ENCODE measurements around the gene PPEF2.
"Not testable (repeated sequence)": the region's sequence is repeated elsewhere in the genome, so short reads cannot be mapped to it uniquely, and the experiment has no call there.

PPEF2 gene, protein sequence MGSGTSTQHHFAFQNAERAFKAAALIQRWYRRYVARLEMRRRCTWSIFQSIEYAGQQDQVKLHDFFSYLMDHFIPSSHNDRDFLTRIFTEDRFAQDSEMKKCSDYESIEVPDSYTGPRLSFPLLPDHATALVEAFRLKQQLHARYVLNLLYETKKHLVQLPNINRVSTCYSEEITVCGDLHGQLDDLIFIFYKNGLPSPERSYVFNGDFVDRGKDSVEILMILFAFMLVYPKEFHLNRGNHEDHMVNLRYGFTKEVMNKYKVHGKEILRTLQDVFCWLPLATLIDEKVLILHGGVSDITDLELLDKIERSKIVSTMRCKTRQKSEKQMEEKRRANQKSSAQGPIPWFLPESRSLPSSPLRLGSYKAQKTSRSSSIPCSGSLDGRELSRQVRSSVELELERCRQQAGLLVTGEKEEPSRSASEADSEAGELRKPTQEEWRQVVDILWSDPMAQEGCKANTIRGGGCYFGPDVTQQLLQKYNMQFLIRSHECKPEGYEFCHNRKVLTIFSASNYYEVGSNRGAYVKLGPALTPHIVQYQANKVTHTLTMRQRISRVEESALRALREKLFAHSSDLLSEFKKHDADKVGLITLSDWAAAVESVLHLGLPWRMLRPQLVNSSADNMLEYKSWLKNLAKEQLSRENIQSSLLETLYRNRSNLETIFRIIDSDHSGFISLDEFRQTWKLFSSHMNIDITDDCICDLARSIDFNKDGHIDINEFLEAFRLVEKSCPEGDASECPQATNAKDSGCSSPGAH
- 0.41 to 1.2 reads per million in 2 donors for total RNA-seq

DNA sequence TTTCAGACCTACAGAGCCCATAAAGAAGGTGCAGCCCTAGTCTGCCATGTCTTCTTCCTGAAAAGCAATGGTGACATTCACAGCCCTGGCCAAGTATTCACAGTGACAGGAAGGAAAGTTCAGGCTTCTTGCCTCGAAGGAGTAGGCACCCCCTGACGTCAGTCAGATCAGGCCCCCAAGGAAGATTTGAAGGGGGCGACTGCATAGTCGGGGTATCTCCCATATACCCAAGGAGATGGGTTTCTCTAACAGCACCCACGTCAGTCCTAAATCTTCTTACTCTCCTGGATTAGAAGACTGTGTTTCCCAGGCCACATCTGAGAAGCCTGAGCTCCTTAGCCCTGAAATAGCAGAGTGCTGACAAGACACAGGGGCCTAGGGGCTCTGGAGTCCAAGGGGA, at the start of gene PPEF2:
Gene PPEF2 (minus strand): TSS at position 101 of the 400 bp plus-strand sequence. CDS start 6,127 bp downstream, outside the sequence.
- DNase-seq, result no peak

DNA sequence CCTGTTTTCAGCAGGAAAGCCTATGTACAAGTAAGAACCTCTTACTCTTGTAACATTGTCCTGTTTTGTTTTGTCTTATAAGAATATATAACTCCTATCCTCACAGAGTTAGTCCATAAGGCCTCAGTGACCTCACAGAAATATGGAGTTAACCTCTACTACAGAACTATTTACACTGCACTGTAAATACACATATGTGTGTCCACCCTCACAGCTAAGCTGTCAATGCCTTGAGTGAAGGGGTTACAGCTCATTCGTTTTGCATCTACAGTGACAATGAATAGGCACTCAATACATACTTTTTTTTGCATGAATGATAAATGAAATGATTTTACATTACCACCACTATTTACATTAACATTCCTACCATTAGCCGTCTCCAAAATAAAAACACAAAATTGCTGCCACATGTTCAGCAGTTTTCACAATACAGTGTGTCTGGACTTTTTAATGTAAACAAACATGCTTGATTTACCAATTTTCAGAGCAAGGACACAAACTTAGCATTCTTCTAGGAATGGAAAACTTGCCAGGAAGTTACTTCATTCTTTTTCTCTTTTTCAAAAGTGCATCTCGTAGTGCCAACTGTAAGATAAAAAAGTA, 48.1 kb upstream of the PPEF2 start:
- DNase-seq, result no peak

DNA sequence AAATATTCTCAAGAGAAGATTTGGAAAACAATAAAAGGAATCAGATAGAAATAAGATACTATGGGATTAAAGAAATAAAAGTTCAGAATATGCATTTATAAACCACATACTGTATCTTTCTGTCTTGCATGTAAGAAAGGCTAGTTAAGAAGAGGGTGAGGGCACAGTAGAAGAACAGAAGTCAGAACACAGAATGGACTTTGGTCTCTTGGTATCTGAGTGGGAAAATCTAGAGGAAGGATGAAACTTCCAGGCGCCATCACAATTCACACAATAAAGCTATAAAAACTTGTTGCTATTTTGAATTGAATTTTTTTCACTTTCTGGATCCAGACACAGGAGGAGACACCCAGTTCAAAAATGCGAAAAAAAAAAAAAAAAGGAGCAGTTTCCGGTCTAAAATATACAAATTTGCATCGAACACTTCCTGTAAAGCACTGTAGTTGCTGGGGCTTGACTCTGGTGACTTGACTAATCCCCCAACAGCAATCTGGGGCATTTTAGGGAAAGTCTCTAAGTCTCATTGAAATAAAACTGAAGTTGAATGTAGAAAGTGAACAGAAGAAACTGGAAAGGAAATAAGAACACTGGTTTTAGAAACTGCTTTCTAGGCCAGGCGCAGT, 46.7 kb upstream of the PPEF2 start:
- no peak for DNase-seq

DNA sequence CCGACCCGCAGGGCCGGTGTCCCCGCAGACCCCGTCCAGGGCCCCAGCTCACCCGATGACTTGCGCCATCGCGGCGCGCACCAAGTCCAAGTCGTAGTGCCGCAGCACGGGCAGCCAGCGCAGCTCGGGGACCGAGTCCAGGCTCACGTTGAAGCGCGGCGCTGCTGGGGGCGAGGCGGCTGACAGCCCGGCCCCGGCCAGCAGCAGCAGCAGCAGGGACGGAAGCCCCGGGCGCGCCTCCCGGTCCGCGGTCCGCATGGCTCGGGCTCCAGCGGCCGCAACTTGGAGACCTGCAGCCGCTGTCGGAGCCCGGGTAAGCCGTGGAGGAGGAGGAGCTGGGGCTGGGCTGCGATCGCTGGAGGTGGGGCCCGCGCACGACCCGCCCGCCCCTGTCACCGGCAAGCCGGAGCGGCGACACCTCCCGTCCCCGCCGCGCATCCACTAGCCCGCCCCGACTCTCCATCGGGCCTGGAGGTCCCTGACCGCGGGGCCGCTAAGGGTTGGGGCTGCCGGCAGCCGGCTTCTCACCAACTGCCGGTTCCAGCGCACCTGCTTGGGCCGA, 38.5 kb upstream of the PPEF2 start, which contains the start of gene NAAA:
Gene NAAA (minus strand): TSS at position 322 of the 562 bp plus-strand sequence. CDS start 64 bp downstream, at position 258.
- peak; percentile 70 for DNase-seq

DNA sequence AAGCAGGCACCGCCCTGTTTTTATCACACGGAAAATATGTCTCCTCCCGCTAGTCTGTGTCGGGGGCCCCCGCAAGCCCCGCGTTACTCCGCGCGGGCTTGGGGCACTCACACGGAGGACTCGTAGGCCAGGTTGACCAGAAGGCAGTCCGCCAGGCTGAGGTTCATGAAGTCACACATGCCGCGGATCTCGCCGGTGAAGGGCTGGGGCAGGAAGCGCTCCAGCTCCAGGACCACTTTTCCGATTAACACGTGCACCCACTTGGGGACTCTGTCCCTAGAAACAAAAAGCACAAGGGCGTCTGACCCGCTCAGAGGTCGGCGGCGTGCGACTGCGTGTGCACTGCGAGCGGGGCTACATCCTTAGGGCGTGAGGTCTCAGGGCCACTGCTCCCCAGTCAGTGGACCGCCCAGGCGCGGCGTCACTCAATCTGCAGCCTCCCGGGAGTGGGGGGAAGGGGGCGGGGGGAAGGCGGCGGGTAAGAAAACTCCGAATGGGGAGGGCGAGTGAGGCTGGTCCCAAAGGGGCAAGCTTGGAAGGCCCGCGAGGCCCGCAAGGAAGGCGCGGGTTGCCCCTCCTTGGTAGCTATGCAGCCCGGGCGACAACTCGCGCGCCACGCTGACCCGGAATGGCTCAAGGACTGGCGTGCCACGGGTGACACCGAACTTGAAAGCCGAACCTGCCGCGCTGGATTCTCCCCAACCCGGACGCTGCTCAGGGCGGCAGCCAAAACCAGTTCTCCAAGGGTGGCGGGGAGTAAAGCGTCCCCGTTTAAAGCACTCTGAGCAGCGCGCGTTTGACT, 37.8 kb upstream of the PPEF2 start:
- peak; percentile 62 for DNase-seq

- no peak for DNase-seq
These were observed 33.4 kb upstream of the PPEF2 start for GRCh38 chr4:75935628-75936027.

DNA sequence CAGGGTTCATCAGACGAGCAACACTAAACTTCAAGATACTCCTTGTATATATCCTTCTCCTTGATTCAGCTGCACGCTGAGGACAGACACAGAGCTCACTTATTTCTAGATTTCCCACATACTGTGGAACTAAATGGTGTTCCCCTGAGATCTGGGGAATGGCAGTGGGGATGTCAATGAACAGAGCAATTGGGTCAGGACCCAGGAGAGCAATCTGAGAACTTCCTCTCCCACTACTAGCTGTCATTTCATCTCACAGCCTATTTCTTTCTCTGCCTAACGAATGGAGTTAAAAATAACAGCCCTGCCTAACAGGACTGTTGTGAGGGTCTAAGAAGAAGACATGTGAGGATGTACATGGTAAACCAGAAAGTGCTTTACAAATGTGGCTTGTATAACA, 27.9 kb upstream of the PPEF2 start:
- no peak for DNase-seq

GRCh38 chr4:75924916-75925315, 22.7 kb upstream of the PPEF2 start:
- DNase-seq, result not testable (repeated sequence)

DNA sequence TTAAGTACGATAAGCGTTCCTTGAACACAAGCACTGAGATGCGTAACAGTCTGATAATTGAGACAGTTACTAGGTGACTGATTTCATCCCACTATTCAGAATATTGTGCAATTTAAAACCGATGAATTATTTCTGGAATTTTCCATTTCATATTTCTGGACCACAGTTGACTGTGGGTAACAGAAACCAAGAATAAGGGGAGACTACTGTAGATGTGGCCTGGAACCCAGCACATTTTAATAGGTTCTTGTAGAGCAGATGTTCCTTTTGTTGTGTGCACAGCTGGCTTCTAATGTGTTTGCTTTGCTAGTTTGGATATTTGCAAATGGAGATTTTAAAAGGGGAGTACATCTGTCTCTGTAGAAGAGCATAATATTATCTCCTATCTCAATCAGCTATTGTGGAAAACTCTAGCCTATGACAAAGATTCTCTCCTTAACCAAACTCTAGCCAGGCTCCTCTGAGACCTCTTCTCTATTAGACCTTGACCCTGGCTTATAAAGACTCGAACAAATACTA, 22.1 kb upstream of the PPEF2 start:
- no peak for DNase-seq

DNA sequence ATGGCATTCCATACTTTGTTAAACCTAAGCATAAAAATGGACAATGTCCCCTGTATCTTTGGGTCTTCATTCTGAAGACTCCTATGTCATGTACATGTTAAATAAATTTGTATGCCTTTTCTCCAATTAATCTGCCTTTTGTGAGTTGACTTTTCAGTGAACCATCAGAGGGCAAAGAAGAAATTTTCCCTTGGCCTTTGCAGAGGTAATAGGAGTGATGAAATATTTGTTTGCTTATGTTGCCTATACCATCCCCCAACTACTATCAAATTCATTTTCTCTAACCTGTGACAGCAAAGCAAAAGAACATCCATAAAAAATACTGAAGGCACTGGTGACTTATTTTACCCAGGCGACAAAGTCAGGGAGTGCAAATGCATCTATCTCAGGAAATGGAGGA, 20.3 kb upstream of the PPEF2 start:
- no peak for DNase-seq

DNA sequence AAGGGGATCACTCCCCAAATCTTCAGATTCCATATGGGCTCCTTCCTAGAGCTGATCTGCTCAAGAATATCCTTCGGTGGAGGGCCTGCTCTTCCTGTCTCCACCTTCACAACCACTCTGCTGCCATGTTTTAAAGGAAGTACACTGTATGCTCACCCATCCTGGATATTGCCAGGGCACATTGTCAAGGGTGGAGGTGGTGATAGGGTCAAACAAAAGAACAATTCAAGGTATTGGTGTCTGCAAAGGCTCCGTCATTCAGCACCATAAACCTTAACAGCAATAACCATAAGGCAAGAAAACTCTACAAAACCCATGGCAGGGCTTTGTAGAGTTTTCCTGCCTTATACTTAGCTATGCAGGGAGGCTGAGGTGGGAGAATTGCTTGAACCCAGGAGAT, 19.7 kb upstream of the PPEF2 start:
- DNase-seq, result no peak

- no peak for DNase-seq
These were observed 18.1 kb upstream of the PPEF2 start for GRCh38 chr4:75920327-75920726.

GRCh38 chr4:75919920-75920319, 17.7 kb upstream of the PPEF2 start:
- DNase-seq, result no peak

DNA sequence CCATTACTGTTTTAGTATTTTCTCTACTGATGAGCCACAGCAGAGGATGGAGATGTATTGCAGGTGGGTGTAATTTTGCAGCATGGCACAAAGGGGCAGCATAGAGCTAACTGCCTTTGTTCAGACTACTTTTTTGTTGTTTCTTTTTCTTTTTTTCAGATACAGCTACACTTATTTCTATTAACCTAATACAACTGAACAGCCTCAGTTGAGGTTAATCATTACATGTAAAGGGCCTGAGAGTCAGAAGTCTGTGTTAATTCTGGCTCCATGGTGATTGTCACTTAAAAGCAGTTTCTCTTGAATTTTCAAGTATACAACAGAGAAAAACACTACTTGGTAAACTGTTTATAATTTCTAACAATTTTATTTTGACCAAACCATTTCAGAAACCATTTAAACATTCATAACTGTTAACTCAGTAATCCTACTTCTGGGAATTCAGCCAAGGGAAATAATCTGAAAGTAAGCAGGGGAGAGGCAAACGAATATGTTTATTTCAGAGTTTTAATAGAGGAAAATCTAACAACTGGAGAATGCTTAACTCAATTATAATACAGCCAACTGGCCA, 13.9 kb upstream of the PPEF2 start:
- no peak for DNase-seq

DNA sequence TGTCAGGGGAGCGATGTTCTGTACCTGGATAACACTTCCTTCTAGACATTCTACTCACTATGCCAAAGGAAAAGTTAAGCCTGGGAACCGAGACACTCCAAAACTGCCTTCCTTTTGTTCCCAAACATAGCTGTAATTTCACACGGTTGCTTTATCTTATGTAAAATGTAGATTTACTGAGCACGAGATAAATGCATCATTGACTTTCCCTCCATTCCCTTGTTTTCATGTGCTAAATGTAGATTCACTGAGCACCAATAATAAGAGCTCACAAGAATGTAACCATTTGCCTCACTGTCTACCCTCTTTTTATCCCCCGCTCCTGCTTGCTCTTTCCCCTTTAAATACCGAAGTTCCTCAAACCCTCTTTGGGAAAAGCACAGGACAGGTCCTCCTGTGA, 10.7 kb upstream of the PPEF2 start:
- DNase-seq, result no peak

- not testable (repeated sequence) for DNase-seq
These were observed 8.6 kb upstream of the PPEF2 start for GRCh38 chr4:75910831-75911230.

DNA sequence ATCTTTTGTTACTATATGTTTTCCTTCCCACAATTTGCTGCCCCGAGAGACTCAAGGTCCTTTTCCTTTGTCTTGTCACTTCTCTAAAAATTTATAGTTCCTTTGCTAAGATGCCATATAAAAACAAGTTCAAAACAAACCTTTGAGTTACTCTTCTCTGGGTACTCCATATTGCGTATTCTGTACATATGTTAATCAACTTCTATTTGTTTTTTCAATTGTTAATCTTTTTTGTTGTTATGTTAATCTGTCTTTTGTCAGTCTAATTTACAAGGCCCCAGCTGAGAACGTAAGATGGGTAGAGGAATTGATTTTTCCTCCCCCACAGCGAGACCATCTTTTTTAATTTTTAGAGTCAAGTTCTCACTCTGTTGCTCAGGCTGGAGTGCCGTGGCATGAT, 7.2 kb upstream of the PPEF2 start:
- DNase-seq, result no peak

GRCh38 chr4:75908555-75908954, 6.3 kb upstream of the PPEF2 start:
- DNase-seq, result no peak

- DNase-seq, result no peak
These were observed 5.7 kb upstream of the PPEF2 start for GRCh38 chr4:75907966-75908365.

DNA sequence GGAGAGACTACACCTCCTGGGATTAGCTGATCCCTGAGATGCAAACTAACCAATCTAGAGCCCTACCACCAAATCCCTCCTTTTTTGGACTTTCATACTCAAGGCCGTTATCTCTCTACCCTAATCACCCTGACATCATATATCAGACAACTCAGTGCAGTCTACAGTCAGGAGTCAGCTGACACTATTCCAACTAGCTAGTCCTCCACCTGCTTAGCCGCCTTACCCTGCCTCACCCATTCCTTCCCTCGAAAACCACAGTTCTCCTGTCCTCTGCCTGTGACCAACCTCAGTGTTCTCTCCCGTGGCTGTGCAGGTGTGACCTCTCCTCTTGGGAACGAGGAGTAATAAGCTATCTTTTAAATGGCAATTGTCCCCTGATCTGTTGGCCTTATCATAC, 1.8 kb upstream of the PPEF2 start:
- DNase-seq, result no peak

- DNase-seq, result no peak
These were observed 3.7 kb downstream of the PPEF2 start for GRCh38 chr4:75898536-75898935.
